HG02852 (cell line): Measurements from ENCODE around the gene GSC.
"Not testable (repeated sequence)": the region's sequence is repeated elsewhere in the genome, so short reads cannot be mapped to it uniquely, and the experiment has no call there.

Source experiments
- ATAC-seq: cut with Tn5 transposase; IDR thresholded peaks from one replicate; pipeline ENCODE4 v1.9.1; 2021; ENCODE audit warnings: mild to moderate bottlenecking, moderate library complexity; ENCODE audit not compliant: unreplicated experiment

Gene GSC

GRCh38 chr14:94747739-94748138 is 22.2 kb downstream of the GSC start:
- ATAC-seq: no peak

- not testable (repeated sequence) for ATAC-seq
These were observed 22.8 kb downstream of the GSC start for GRCh38 chr14:94747153-94747552.

- ATAC-seq: no peak
These were observed 23.8 kb downstream of the GSC start for GRCh38 chr14:94746131-94746530.

- no peak for ATAC-seq
These were observed 31.2 kb downstream of the GSC start for GRCh38 chr14:94738751-94739150.

GRCh38 chr14:94738097-94738496 is 31.8 kb downstream of the GSC start:
- no peak for ATAC-seq

- no peak for ATAC-seq
These were observed 41.0 kb downstream of the GSC start for GRCh38 chr14:94728950-94729349.

GRCh38 chr14:94728440-94728839 is 41.5 kb downstream of the GSC start:
- not testable (repeated sequence) for ATAC-seq

GRCh38 chr14:94726649-94727048 is 43.3 kb downstream of the GSC start:
- ATAC-seq: not testable (repeated sequence)

GRCh38 chr14:94724993-94725392 is 44.9 kb downstream of the GSC start:
- no peak for ATAC-seq

- ATAC-seq: no peak
These were observed 47.5 kb downstream of the GSC start for GRCh38 chr14:94722397-94722796.
